DOHH2 (cell line): ENCODE results near the gene NUDT14.

Experiments used
- H3F3A ChIP-seq: fragments of 200-600 bp; sonication (generic), shearing (Covaris generic); 2 replicates; pipeline ENCODE4 v1.6.0; 2016; ENCODE audit warnings: antibody characterized with exemption, mild to moderate bottlenecking; ENCODE audit not compliant: control insufficient read depth, insufficient read depth
- H3K27ac ChIP-seq: fragments of 200-600 bp; sonication (generic); 2 replicates; pipeline ENCODE4 v1.5.1; 2014; ENCODE audit warnings: low read depth, mild to moderate bottlenecking, low read length, moderate library complexity
- H3K27me3 ChIP-seq: fragments of 200-600 bp; sonication (generic); 2 replicates; pipeline ENCODE4 v1.6.1; 2014; ENCODE audit warnings: mild to moderate bottlenecking, low read length, mixed read lengths; ENCODE audit not compliant: control insufficient read depth
- H3K36me3 ChIP-seq: fragments of 200-600 bp; sonication (generic); 2 replicates; pipeline ENCODE4 v1.6.1; 2014; ENCODE audit warnings: mild to moderate bottlenecking, low read length, moderate library complexity, mixed read lengths; ENCODE audit not compliant: control insufficient read depth
- H3K4me1 ChIP-seq: fragments of 200-600 bp; sonication (generic); 2 replicates; pipeline ENCODE4 v1.6.1; 2014; ENCODE audit warnings: mild to moderate bottlenecking, low read length, mixed read lengths; ENCODE audit not compliant: control insufficient read depth
- H3K4me2 ChIP-seq: fragments of 200-600 bp; sonication (generic); 2 replicates; pipeline ENCODE4 v1.6.0; 2014; ENCODE audit warnings: mild to moderate bottlenecking, low read length, moderate library complexity
- H3K4me3 ChIP-seq: fragments of 200-600 bp; sonication (generic); 2 replicates; pipeline ENCODE4 v1.5.1; 2014; ENCODE audit warnings: mild to moderate bottlenecking, low read length, mixed read lengths
- H3K79me2 ChIP-seq: fragments of 200-600 bp; sonication (generic); 2 replicates; pipeline ENCODE4 v1.6.1; 2014; ENCODE audit warnings: mild to moderate bottlenecking, low read length, mixed read lengths; ENCODE audit not compliant: control insufficient read depth
- H3K9me2 ChIP-seq: fragments of 200-600 bp; sonication (generic); replicated peaks from 2 replicates; pipeline ENCODE4 v1.6.1; 2014; ENCODE audit warnings: mild to moderate bottlenecking, low read length, mixed read lengths; ENCODE audit not compliant: control insufficient read depth
- H3K9me3 ChIP-seq: fragments of 200-600 bp; sonication (generic); 2 replicates; pipeline ENCODE4 v1.6.1; 2014; ENCODE audit warnings: antibody characterized with exemption, low read length, mixed read lengths; ENCODE audit not compliant: control insufficient read depth, insufficient read depth
- H4K20me1 ChIP-seq: fragments of 200-600 bp; sonication (generic); 2 replicates; pipeline ENCODE4 v1.6.0; 2014; ENCODE audit warnings: low read depth, mild to moderate bottlenecking, antibody characterized with exemption, low read length, moderate library complexity; ENCODE audit not compliant: control insufficient read depth, insufficient read depth
- EZH2phosphoT487 ChIP-seq: fragments of 200-600 bp; sonication (generic); IDR thresholded peaks from 2 replicates; pipeline ENCODE4 v1.6.1; 2017; ENCODE audit warnings: borderline replicate concordance, mild to moderate bottlenecking, antibody characterized with exemption, low read length, moderate library complexity, mixed read lengths
- TF ChIP-seq, protein P1 (sequence below): fragments of 200-600 bp; sonication (generic); IDR thresholded peaks from one replicate; pipeline ENCODE4 v1.5.1; 2014; ENCODE audit warnings: antibody characterized with exemption, mild to moderate bottlenecking, low read depth, low read length; ENCODE audit not compliant: poor library complexity, severe bottlenecking

Gene NUDT14

DNA sequence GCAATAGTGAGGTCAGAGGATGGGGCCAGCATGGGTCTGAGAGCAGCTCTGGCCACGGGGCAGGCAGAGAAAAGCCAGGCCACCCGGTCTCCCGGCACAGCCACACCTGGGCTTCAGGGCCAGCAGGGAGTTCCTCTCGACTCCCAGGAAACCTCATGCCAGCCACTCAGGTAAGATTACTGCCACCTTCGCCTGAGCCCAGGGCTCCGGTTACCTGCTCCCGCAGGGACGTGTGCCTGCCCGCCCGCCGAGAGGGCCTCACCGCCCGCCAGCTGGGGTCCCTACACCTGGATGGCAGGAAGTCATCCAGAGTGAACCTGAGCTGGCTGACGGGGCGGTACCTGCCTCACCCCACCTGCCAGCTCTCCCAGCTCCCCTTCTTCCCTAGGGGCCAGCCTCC, 19.8 kb downstream of the NUDT14 start:
- TF ChIP-seq, protein P1, sequence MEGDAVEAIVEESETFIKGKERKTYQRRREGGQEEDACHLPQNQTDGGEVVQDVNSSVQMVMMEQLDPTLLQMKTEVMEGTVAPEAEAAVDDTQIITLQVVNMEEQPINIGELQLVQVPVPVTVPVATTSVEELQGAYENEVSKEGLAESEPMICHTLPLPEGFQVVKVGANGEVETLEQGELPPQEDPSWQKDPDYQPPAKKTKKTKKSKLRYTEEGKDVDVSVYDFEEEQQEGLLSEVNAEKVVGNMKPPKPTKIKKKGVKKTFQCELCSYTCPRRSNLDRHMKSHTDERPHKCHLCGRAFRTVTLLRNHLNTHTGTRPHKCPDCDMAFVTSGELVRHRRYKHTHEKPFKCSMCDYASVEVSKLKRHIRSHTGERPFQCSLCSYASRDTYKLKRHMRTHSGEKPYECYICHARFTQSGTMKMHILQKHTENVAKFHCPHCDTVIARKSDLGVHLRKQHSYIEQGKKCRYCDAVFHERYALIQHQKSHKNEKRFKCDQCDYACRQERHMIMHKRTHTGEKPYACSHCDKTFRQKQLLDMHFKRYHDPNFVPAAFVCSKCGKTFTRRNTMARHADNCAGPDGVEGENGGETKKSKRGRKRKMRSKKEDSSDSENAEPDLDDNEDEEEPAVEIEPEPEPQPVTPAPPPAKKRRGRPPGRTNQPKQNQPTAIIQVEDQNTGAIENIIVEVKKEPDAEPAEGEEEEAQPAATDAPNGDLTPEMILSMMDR: no peak
- TF ChIP-seq EZH2phosphoT487: no peak
- Histone ChIP-seq H3K9me2 (no peaks in the 10 kb centered on the region), H3K79me2 (no peaks in the 10 kb centered on the region), H3K4me1 (no peaks in the 10 kb centered on the region), H3K36me3 (no peaks in the 10 kb centered on the region), H4K20me1 (no peaks in the 10 kb centered on the region), H3F3A (no peaks in the 10 kb centered on the region), H3K4me2 (no peak overlapping the region), H3K27me3 (peaks cover under 1% of the 10 kb centered on the region; the same call in 1 of the 2 replicates), H3K27ac (no peak overlapping the region), H3K9me3 (no peaks in the 10 kb centered on the region), H3K4me3 (no peak overlapping the region)

DNA sequence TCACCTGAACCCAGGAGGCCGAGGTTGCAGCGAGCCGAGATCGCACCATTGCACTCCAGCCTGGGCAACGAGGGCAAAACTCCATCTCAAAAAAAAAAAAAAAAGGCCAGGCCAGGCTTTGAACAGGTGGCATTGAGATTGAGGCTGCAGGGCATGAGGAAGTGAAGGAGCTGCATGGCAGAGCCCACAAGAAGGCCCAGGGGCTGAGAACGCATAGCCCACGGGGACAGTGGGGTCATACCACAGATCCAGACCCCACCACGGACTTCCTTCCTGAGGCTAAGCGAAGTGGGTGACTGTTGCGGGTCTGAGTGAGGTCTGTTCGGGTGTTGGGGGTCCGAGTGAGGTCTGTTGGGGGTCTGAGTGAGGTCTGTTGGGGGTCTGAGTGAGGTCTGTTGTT, 20.3 kb downstream of the NUDT14 start:
- H3K4me1 ChIP-seq: no peaks in the 10 kb centered on the region
- H3K36me3 ChIP-seq: no peaks in the 10 kb centered on the region

DNA sequence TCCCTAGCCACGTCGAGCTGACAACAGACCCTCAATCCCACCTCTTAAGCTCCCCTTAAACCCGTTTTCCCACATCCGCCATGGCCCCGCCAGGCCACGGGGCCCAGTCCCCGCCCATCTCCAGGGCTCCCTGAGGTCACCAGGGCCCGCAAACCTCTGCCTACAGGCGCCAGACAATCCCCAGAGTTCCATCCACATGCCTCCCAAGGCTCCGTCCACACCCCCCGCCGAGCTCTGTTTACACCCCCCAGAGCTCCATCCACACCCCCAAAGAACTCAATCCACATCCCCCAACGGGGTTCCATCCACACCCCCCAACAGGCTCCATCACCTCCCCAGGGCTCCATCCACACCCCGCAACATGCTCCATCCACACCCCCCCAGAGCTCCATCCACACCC, 21.8 kb downstream of the NUDT14 start:
- TF ChIP-seq, protein P1: no peak
- no peak for TF ChIP-seq EZH2phosphoT487
- H4K20me1 ChIP-seq: no peaks in the 10 kb centered on the region
- no peaks in the 10 kb centered on the region for H3K79me2 ChIP-seq
- no peak overlapping the region for H3K27ac ChIP-seq
- no peak overlapping the region for H3K4me2 ChIP-seq
- H3K4me1 ChIP-seq: no peaks in the 10 kb centered on the region
- H3K9me2 ChIP-seq: no peaks in the 10 kb centered on the region
- no peaks in the 10 kb centered on the region for H3K27me3 ChIP-seq
- H3K36me3 ChIP-seq: no peaks in the 10 kb centered on the region
- no peaks in the 10 kb centered on the region for H3K9me3 ChIP-seq
- no peak overlapping the region for H3K4me3 ChIP-seq
- no peaks in the 10 kb centered on the region for H3F3A ChIP-seq

More for the DNA sequence above, 20.3 kb downstream of the NUDT14 start:
- Histone ChIP-seq H3K9me3 (no peaks in the 10 kb centered on the region), H3K9me2 (no peaks in the 10 kb centered on the region), H3F3A (no peaks in the 10 kb centered on the region), H4K20me1 (no peaks in the 10 kb centered on the region), H3K4me2 (no peak overlapping the region), H3K4me3 (no peak overlapping the region), H3K79me2 (no peaks in the 10 kb centered on the region), H3K27me3 (no peaks in the 10 kb centered on the region), H3K27ac (no peak overlapping the region)
- no peak for TF ChIP-seq EZH2phosphoT487
- TF ChIP-seq, protein P1: no peak

DNA sequence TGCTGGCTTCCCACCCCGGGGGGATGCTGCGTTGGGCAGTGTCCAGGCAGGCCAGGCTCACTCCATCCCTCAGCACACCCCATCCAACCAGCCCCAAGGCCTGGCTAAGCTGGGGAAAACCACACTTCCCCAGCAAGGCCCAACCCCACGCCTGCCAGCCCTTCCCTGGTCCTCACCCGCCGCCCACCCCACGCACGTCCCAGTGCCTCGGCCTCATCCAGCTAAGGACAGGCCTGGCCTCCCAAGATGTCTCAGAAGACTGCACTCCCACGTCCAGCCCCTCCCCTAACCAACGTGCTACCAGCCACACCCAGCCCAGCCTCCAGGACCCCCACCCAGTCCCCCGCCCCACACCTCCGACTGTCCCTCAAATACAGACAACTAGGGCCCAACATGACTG, 22.3 kb downstream of the NUDT14 start:
- TF ChIP-seq, protein P1: no peak
- TF ChIP-seq EZH2phosphoT487: no peak
- H3K4me1 ChIP-seq: no peaks in the 10 kb centered on the region

More for the DNA sequence above, 22.3 kb downstream of the NUDT14 start:
- Histone ChIP-seq H3K9me2 (no peaks in the 10 kb centered on the region), H3K27me3 (no peaks in the 10 kb centered on the region), H3K9me3 (no peaks in the 10 kb centered on the region), H3K36me3 (no peaks in the 10 kb centered on the region), H3K27ac (no peak overlapping the region), H3K4me2 (no peak overlapping the region), H3K4me3 (no peak overlapping the region), H3F3A (no peaks in the 10 kb centered on the region), H3K79me2 (no peaks in the 10 kb centered on the region), H4K20me1 (no peaks in the 10 kb centered on the region)
